Stimulated activated CD4-positive, alpha-beta T cell treated with anti-CD3 and anti-CD28 coated beads, Interleukin-12 subunit alpha, Interleukin-12 subunit beta, amount 100 ng/mL, for 48 hours (primary cell): Measurements from ENCODE around the gene IL17F.
A peak's percentile ranks its signal among the peaks of the same experiment; 100 is the strongest.

Experiments
- DNase-seq, 3 donors: peaks; one replicate each; pipeline ENCODE4 v3.0.0-alpha.2; 2020; ENCODE audit warnings: low read depth in 2 of 3, low spot score in 1 of 3

IL17F gene

GRCh38 chr6:52244400-52244799, at the start of gene IL17F:
Gene IL17F (minus strand): TSS chr6:52244500. CDS start chr6:52244429, 71 bp downstream.
- DNase-seq = no peak

GRCh38 chr6:52293067-52293466, 48.8 kb upstream of the IL17F start:
- no peak for DNase-seq

- no peak for DNase-seq
These were observed 44.5 kb upstream of the IL17F start for GRCh38 chr6:52288841-52289240.

- DNase-seq = no peak
These were observed 43.9 kb upstream of the IL17F start for GRCh38 chr6:52288216-52288615.

GRCh38 chr6:52286798-52287432, 42.6 kb upstream of the IL17F start:
- peak; percentile 30 to 71 (median 67) for DNase-seq

- no peak for DNase-seq
These were observed 41.1 kb upstream of the IL17F start for GRCh38 chr6:52285177-52286068.

GRCh38 chr6:52284460-52285176, 40.3 kb upstream of the IL17F start, which contains the start of gene MCM3:
Gene MCM3 (minus strand): TSS chr6:52284742. CDS start chr6:52284674, 68 bp downstream.
- DNase-seq = peak; percentile 93 to 96 (median 94)

- DNase-seq = peak; percentile 47 to 50 (median 50)
These were observed 39.8 kb upstream of the IL17F start for GRCh38 chr6:52284131-52284459.

- DNase-seq = no peak
These were observed 38.8 kb upstream of the IL17F start for GRCh38 chr6:52283111-52283510.

- no peak for DNase-seq
These were observed 31.8 kb upstream of the IL17F start for GRCh38 chr6:52276130-52276529.

- no peak for DNase-seq
These were observed 27.7 kb upstream of the IL17F start for GRCh38 chr6:52271852-52272460.

- DNase-seq = peak; percentile 52 to 69 (median 59)
These were observed 19.6 kb upstream of the IL17F start for GRCh38 chr6:52263709-52264540.

- DNase-seq = no peak
These were observed 18.5 kb upstream of the IL17F start for GRCh38 chr6:52262620-52263344.

- no peak for DNase-seq
These were observed 16.9 kb upstream of the IL17F start for GRCh38 chr6:52261229-52261628.

GRCh38 chr6:52260634-52261033, 16.3 kb upstream of the IL17F start:
- DNase-seq = no peak

- no peak for DNase-seq
These were observed 11.1 kb upstream of the IL17F start for GRCh38 chr6:52255434-52255833.

GRCh38 chr6:52254731-52255378, 10.6 kb upstream of the IL17F start:
- peak in 1 of 3 donors; percentile 12 for DNase-seq

- peak; percentile 26 to 61 (median 34) for DNase-seq
These were observed 9.2 kb upstream of the IL17F start for GRCh38 chr6:52253494-52253893.

GRCh38 chr6:52251113-52251512, 6.8 kb upstream of the IL17F start:
- DNase-seq = no peak
